22Rv1 (cell line): ENCODE data around the gene GNG12.

ENCODE experiments used
- CTCF ChIP-seq: fragments of 450-650 bp; IDR thresholded peaks from 2 replicates; pipeline ENCODE4 v1.5.1; 2017; ENCODE audit warnings: mild to moderate bottlenecking
- ZFX ChIP-seq: fragments of 450-650 bp; IDR thresholded peaks from 2 replicates; pipeline ENCODE4 v1.6.1; 2017; ENCODE audit warnings: antibody characterized with exemption, borderline replicate concordance

GRCh38 chr1:67804710-67805109, 28.6 kb downstream of the GNG12 start:
- no peak for TF ChIP-seq CTCF
- no peak for TF ChIP-seq ZFX
